ENCODE results near the gene ZNF750.

DNA sequence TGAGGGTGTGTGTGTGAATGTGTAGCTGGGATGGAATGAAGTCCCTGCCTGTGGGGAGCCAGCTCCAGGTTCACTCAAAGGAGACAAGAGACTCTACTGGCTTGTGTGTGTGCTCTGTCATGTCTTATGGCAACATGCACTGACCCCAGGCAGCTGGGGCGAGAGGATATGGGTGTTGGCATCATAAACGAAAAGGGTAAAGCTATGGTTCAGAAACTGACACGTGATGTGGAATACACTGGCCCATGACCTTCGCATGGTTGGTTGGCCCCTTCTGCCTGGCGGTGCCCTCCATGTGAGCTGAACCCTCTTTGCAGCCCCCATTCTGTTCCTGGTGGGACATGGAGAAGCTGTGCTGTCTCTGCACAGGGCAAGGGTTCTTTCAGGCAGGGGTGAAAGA, 21.9 kb downstream of the ZNF750 start:
- TF ChIP-seq GATA2 (IDR thresholded peaks at IDR 0.05; ENCODE audit: low read depth, low read length) (no peak), GATA3 (IDR thresholded peaks at IDR 0.05; ENCODE audit: low read depth, low read length) (no peak)

Data from SH-SY5Y (cell line).